ENCODE results near the gene GPR75.
A peak's percentile ranks its signal among the peaks of the same experiment; 100 is the strongest.

The GPR75 gene

GRCh38 chr2:53859206-53860181 lies at the start of gene GPR75:
Gene GPR75 (minus strand): TSS chr2:53859967. CDS start chr2:53854756, 5,211 bp downstream.
- Histone ChIP-seq H3K9ac (ENCODE audit: low read depth, low read length) (0 out of 2 replicates have a peak within 1 kb of the TSS, but pooled peaks have one; percentile 27), H3K4me1 (ENCODE audit: control insufficient read depth, insufficient read depth, low read length) (no peaks in the 10 kb centered on the region), H3K27me3 (ENCODE audit: control insufficient read depth, insufficient read depth, low read length) (no peaks in the 10 kb centered on the region), H3K4me3 (ENCODE audit: low read depth, low read length) (peak within 1 kb of the TSS; percentile 61), H3K27ac (ENCODE audit: low read depth, low read length) (no peak within 1 kb of the TSS), H3K36me3 (ENCODE audit: control insufficient read depth, insufficient read depth, low read length) (peaks cover 13% of the 10 kb centered on the region), H3K9me3 (ENCODE audit: control insufficient read depth, insufficient read depth, low read length) (no peaks in the 10 kb centered on the region)

DNA sequence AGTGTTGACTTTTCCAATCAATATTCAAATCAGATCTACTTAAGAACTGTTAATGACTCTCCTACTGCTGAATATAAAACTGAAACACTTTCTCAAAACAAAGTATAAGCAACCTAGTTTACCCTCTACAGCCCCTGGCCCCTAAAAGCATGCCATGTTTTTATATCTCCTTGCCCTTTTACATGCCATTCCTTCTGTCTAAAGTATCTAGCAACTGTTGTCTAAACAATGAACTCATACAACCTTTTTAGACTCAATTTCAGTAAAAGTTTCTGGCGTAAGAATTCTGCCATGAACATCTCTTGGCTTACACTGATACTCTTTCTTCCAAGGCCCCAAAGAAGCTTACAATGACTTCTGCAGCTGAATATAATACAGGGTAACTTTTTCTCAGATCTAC lies 47.8 kb upstream of the GPR75 start:
- Histone ChIP-seq H3K27me3 (ENCODE audit: control insufficient read depth, insufficient read depth, low read length) (no peaks in the 10 kb centered on the region), H3K4me1 (ENCODE audit: control insufficient read depth, insufficient read depth, low read length) (no peaks in the 10 kb centered on the region), H3K9ac (ENCODE audit: low read depth, low read length) (no peak overlapping the region), H3K9me3 (ENCODE audit: control insufficient read depth, insufficient read depth, low read length) (no peaks in the 10 kb centered on the region), H3K4me3 (ENCODE audit: low read depth, low read length) (no peak overlapping the region), H3K36me3 (ENCODE audit: control insufficient read depth, insufficient read depth, low read length) (peaks cover 78% of the 10 kb centered on the region), H3K27ac (ENCODE audit: low read depth, low read length) (no peak overlapping the region)

GRCh38 chr2:53905396-53905795 lies 45.6 kb upstream of the GPR75 start:
- Histone ChIP-seq H3K4me3 (ENCODE audit: low read depth, low read length) (no peak overlapping the region), H3K36me3 (ENCODE audit: control insufficient read depth, insufficient read depth, low read length) (peaks cover 95% of the 10 kb centered on the region), H3K27ac (ENCODE audit: low read depth, low read length) (no peak overlapping the region), H3K9ac (ENCODE audit: low read depth, low read length) (no peak overlapping the region), H3K9me3 (ENCODE audit: control insufficient read depth, insufficient read depth, low read length) (no peaks in the 10 kb centered on the region), H3K4me1 (ENCODE audit: control insufficient read depth, insufficient read depth, low read length) (no peaks in the 10 kb centered on the region), H3K27me3 (ENCODE audit: control insufficient read depth, insufficient read depth, low read length) (no peaks in the 10 kb centered on the region)

GRCh38 chr2:53903011-53903410 lies 43.2 kb upstream of the GPR75 start:
- H3K9me3 ChIP-seq (ENCODE audit: control insufficient read depth, insufficient read depth, low read length), result no peaks in the 10 kb centered on the region
- H3K4me3 ChIP-seq (ENCODE audit: low read depth, low read length), result no peak overlapping the region
- H3K9ac ChIP-seq (ENCODE audit: low read depth, low read length), result no peak overlapping the region
- H3K4me1 ChIP-seq (ENCODE audit: control insufficient read depth, insufficient read depth, low read length), result no peaks in the 10 kb centered on the region
- peaks cover 99% of the 10 kb centered on the region for H3K36me3 ChIP-seq (ENCODE audit: control insufficient read depth, insufficient read depth, low read length)
- no peak overlapping the region for H3K27ac ChIP-seq (ENCODE audit: low read depth, low read length)
- H3K27me3 ChIP-seq (ENCODE audit: control insufficient read depth, insufficient read depth, low read length), result no peaks in the 10 kb centered on the region

DNA sequence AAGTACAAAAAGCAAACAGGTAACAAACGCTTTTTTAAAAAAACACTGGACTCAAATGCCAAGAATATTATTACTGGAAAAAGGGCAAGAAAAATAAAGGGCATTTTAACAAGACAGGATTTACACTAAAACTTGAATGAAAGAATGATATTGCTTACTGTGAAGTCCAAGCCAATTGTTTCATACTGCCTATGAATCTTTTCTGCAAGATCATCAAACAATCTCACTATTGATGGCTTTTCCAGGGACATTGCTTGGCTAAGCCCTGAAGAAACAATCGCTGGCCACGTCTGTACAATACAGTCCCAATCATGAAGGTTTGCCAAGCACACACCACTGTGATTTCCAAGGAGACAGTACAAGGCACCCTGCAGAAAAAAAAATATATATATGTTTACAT lies 41.4 kb upstream of the GPR75 start:
- Histone ChIP-seq H3K4me3 (ENCODE audit: low read depth, low read length) (no peak overlapping the region), H3K27me3 (ENCODE audit: control insufficient read depth, insufficient read depth, low read length) (no peaks in the 10 kb centered on the region), H3K9ac (ENCODE audit: low read depth, low read length) (no peak overlapping the region), H3K4me1 (ENCODE audit: control insufficient read depth, insufficient read depth, low read length) (no peaks in the 10 kb centered on the region), H3K9me3 (ENCODE audit: control insufficient read depth, insufficient read depth, low read length) (no peaks in the 10 kb centered on the region), H3K36me3 (ENCODE audit: control insufficient read depth, insufficient read depth, low read length) (peaks cover 98% of the 10 kb centered on the region), H3K27ac (ENCODE audit: low read depth, low read length) (no peak overlapping the region)

DNA sequence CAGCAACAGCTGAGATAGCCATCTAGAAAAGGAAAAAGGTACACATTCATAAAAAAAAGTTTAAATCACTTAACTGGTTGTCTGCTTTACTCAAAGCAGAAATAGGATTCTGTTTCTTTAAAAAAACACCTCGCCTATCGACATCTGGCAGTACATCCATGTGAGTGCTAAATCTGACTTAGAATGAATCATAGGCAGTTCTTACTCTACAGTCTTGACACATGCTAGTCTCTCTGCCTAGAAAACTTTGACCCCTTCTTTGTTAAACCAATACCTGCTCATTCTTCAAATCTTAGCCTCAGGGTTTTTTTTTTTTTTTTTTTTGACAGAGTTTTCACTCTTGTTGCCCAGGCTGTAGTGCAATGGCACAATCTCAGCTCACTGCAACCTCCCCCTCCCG lies 37.1 kb upstream of the GPR75 start:
- H3K4me1 ChIP-seq (ENCODE audit: control insufficient read depth, insufficient read depth, low read length), result no peaks in the 10 kb centered on the region
- H3K27ac ChIP-seq (ENCODE audit: low read depth, low read length), result no peak overlapping the region
- peaks cover 99% of the 10 kb centered on the region for H3K36me3 ChIP-seq (ENCODE audit: control insufficient read depth, insufficient read depth, low read length)
- H3K4me3 ChIP-seq (ENCODE audit: low read depth, low read length), result no peak overlapping the region
- H3K27me3 ChIP-seq (ENCODE audit: control insufficient read depth, insufficient read depth, low read length), result no peaks in the 10 kb centered on the region
- no peak overlapping the region for H3K9ac ChIP-seq (ENCODE audit: low read depth, low read length)
- H3K9me3 ChIP-seq (ENCODE audit: control insufficient read depth, insufficient read depth, low read length), result no peaks in the 10 kb centered on the region

- Histone ChIP-seq H3K4me1 (ENCODE audit: control insufficient read depth, insufficient read depth, low read length) (no peaks in the 10 kb centered on the region), H3K4me3 (ENCODE audit: low read depth, low read length) (no peak overlapping the region), H3K27me3 (ENCODE audit: control insufficient read depth, insufficient read depth, low read length) (no peaks in the 10 kb centered on the region), H3K9ac (ENCODE audit: low read depth, low read length) (no peak overlapping the region), H3K36me3 (ENCODE audit: control insufficient read depth, insufficient read depth, low read length) (peaks cover 94% of the 10 kb centered on the region), H3K9me3 (ENCODE audit: control insufficient read depth, insufficient read depth, low read length) (no peaks in the 10 kb centered on the region), H3K27ac (ENCODE audit: low read depth, low read length) (no peak overlapping the region)
Measured at GRCh38 chr2:53886406-53887280, 26.9 kb upstream of the GPR75 start.

- Histone ChIP-seq H3K9me3 (ENCODE audit: control insufficient read depth, insufficient read depth, low read length) (no peaks in the 10 kb centered on the region), H3K4me1 (ENCODE audit: control insufficient read depth, insufficient read depth, low read length) (no peaks in the 10 kb centered on the region), H3K9ac (ENCODE audit: low read depth, low read length) (no peak overlapping the region), H3K27me3 (ENCODE audit: control insufficient read depth, insufficient read depth, low read length) (no peaks in the 10 kb centered on the region), H3K4me3 (ENCODE audit: low read depth, low read length) (no peak overlapping the region), H3K36me3 (ENCODE audit: control insufficient read depth, insufficient read depth, low read length) (peaks cover 93% of the 10 kb centered on the region), H3K27ac (ENCODE audit: low read depth, low read length) (no peak overlapping the region)
Measured at GRCh38 chr2:53884883-53885282, 25.1 kb upstream of the GPR75 start.

GRCh38 chr2:53881986-53882385 lies 22.2 kb upstream of the GPR75 start:
- Histone ChIP-seq H3K4me3 (ENCODE audit: low read depth, low read length) (no peak overlapping the region), H3K4me1 (ENCODE audit: control insufficient read depth, insufficient read depth, low read length) (no peaks in the 10 kb centered on the region), H3K36me3 (ENCODE audit: control insufficient read depth, insufficient read depth, low read length) (peaks cover 85% of the 10 kb centered on the region), H3K27ac (ENCODE audit: low read depth, low read length) (no peak overlapping the region), H3K27me3 (ENCODE audit: control insufficient read depth, insufficient read depth, low read length) (no peaks in the 10 kb centered on the region), H3K9ac (ENCODE audit: low read depth, low read length) (no peak overlapping the region), H3K9me3 (ENCODE audit: control insufficient read depth, insufficient read depth, low read length) (no peaks in the 10 kb centered on the region)

DNA sequence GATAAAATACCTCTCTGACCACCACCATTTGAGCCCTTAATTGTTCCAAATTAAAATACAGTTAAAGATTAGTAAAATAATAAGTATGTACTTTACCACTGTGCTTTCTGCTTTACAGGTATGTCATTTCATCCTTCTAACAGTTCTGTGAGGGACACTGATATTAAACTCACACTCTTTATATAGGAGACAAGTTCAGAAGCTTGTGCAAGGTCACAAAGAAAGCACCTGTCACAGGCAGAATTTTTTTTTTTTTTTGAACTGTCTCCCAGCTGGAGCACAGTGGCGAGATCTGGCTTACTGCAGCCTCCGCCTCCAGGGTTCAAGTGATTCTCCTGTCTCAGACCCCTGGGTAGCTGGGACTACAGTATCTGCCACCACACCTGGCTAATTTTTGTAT lies 21.6 kb upstream of the GPR75 start:
- no peak overlapping the region for H3K9ac ChIP-seq (ENCODE audit: low read depth, low read length)
- no peak overlapping the region for H3K4me3 ChIP-seq (ENCODE audit: low read depth, low read length)
- H3K9me3 ChIP-seq (ENCODE audit: control insufficient read depth, insufficient read depth, low read length), result no peaks in the 10 kb centered on the region
- H3K36me3 ChIP-seq (ENCODE audit: control insufficient read depth, insufficient read depth, low read length), result peaks cover 82% of the 10 kb centered on the region
- no peak overlapping the region for H3K27ac ChIP-seq (ENCODE audit: low read depth, low read length)
- no peaks in the 10 kb centered on the region for H3K27me3 ChIP-seq (ENCODE audit: control insufficient read depth, insufficient read depth, low read length)
- no peaks in the 10 kb centered on the region for H3K4me1 ChIP-seq (ENCODE audit: control insufficient read depth, insufficient read depth, low read length)

GRCh38 chr2:53880756-53881155 lies 21.0 kb upstream of the GPR75 start:
- no peak overlapping the region for H3K4me3 ChIP-seq (ENCODE audit: low read depth, low read length)
- H3K27ac ChIP-seq (ENCODE audit: low read depth, low read length), result no peak overlapping the region
- H3K27me3 ChIP-seq (ENCODE audit: control insufficient read depth, insufficient read depth, low read length), result no peaks in the 10 kb centered on the region
- H3K9me3 ChIP-seq (ENCODE audit: control insufficient read depth, insufficient read depth, low read length), result no peaks in the 10 kb centered on the region
- no peak overlapping the region for H3K9ac ChIP-seq (ENCODE audit: low read depth, low read length)
- peaks cover 80% of the 10 kb centered on the region for H3K36me3 ChIP-seq (ENCODE audit: control insufficient read depth, insufficient read depth, low read length)
- no peaks in the 10 kb centered on the region for H3K4me1 ChIP-seq (ENCODE audit: control insufficient read depth, insufficient read depth, low read length)

Data from HUES48 (cell line).